ENCODE data around the gene C1orf115. TPM values are rescaled to one million over a fixed set of nuclear protein-coding genes. Genes with fewer than 3 reads are reported as not detected.
A peak's percentile ranks its signal among the peaks of the same experiment; 100 is the strongest.
"Not testable (repeated sequence)": the region's sequence is repeated elsewhere in the genome, so short reads cannot be mapped to it uniquely, and the experiment has no call there.

The C1orf115 gene
- total and polyA plus RNA-seq, 4 donors = 13.3 to 19.0 (median 18.5) TPM

DNA sequence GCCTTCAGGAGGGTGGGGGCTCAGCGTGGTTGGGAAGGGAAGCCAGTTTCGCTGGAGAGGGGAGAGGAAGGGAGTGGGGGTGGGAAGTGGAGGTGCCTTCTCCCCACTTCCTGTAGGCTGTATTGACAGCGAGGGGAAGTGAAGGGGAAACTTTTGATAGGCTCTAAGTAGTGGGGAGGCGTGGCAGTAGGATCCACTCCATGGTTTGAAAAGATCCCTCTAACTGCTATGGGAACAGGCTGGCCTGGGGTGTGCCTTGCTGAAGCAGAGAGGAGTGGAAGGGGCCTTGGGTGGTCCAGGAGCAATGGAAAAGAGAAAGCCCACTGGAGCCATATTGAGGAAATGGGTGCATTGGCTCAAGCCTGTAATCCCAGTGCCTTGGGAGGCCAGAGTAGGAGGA lies 20.2 kb downstream of the C1orf115 start:
- TF ChIP-seq, protein P1, sequence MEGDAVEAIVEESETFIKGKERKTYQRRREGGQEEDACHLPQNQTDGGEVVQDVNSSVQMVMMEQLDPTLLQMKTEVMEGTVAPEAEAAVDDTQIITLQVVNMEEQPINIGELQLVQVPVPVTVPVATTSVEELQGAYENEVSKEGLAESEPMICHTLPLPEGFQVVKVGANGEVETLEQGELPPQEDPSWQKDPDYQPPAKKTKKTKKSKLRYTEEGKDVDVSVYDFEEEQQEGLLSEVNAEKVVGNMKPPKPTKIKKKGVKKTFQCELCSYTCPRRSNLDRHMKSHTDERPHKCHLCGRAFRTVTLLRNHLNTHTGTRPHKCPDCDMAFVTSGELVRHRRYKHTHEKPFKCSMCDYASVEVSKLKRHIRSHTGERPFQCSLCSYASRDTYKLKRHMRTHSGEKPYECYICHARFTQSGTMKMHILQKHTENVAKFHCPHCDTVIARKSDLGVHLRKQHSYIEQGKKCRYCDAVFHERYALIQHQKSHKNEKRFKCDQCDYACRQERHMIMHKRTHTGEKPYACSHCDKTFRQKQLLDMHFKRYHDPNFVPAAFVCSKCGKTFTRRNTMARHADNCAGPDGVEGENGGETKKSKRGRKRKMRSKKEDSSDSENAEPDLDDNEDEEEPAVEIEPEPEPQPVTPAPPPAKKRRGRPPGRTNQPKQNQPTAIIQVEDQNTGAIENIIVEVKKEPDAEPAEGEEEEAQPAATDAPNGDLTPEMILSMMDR (IDR thresholded peaks at IDR 0.05; ENCODE audit: control extremely low read depth, extremely low read depth) = no peak
- no peak overlapping the region for H3K4me3 ChIP-seq
- WGBS, 2 donors = 40 to 62% methylated on average over 4 of the region's 4 CpGs
- no peak overlapping the region for H3K27ac ChIP-seq (ENCODE audit: low read depth in 1 of 2, low read length in 1 of 2)
- DNase-seq (no peak), ATAC-seq (ENCODE audit: insufficient read depth, low FRiP score) (no peak)
- peaks cover 0 to 2% (median 0%) of the 10 kb centered on the region in 4 donors for H3K9me3 ChIP-seq (ENCODE audit: control insufficient read depth in 4 of 4, insufficient read depth in 3 of 4, low read length in 3 of 4)
- no peaks in the 10 kb centered on the region for H3K36me3 ChIP-seq (ENCODE audit: control insufficient read depth in 4 of 4, insufficient read depth in 4 of 4, low read length in 4 of 4)
- H3K4me1 ChIP-seq (ENCODE audit: control insufficient read depth in 5 of 5, insufficient read depth in 5 of 5, low read length in 5 of 5) = peaks cover 0 to 9% (median 0%) of the 10 kb centered on the region in 5 donors
- no peaks in the 10 kb centered on the region for H3K27me3 ChIP-seq (ENCODE audit: control insufficient read depth in 3 of 3, insufficient read depth in 3 of 3, low read length in 2 of 3)
- H3K9ac ChIP-seq (ENCODE audit: insufficient read depth in 1 of 2, low read length in 2 of 2) = no peak overlapping the region

- no peak overlapping the region for H3K9ac ChIP-seq (ENCODE audit: insufficient read depth in 1 of 2, low read length in 2 of 2)
- H3K36me3 ChIP-seq (ENCODE audit: control insufficient read depth in 4 of 4, insufficient read depth in 4 of 4, low read length in 4 of 4) = no peaks in the 10 kb centered on the region
- no peak overlapping the region for H3K4me3 ChIP-seq
- H3K27ac ChIP-seq (ENCODE audit: low read depth in 1 of 2, low read length in 1 of 2) = no peak overlapping the region
- DNase-seq (peak in 2 of 3 donors; percentile 42 to 68), ATAC-seq (ENCODE audit: insufficient read depth, low FRiP score) (no peak)
- 57 to 69% methylated on average over 9 of the region's 9 CpGs for WGBS, 2 donors
- H3K4me1 ChIP-seq (ENCODE audit: control insufficient read depth in 5 of 5, insufficient read depth in 5 of 5, low read length in 5 of 5) = peaks cover 0 to 9% (median 0%) of the 10 kb centered on the region in 5 donors
- TF ChIP-seq, protein P1 (IDR thresholded peaks at IDR 0.05; ENCODE audit: control extremely low read depth, extremely low read depth) = no peak
- no peaks in the 10 kb centered on the region for H3K27me3 ChIP-seq (ENCODE audit: control insufficient read depth in 3 of 3, insufficient read depth in 3 of 3, low read length in 2 of 3)
- H3K9me3 ChIP-seq (ENCODE audit: control insufficient read depth in 4 of 4, insufficient read depth in 3 of 4, low read length in 3 of 4) = peaks cover 0 to 2% (median 0%) of the 10 kb centered on the region in 4 donors
These were observed 21.1 kb downstream of the C1orf115 start for GRCh38 chr1:220711056-220711809.

GRCh38 chr1:220715986-220716385 lies 25.8 kb downstream of the C1orf115 start:
- not testable (repeated sequence) for DNase-seq; H3K27me3 ChIP-seq (ENCODE audit: control insufficient read depth in 3 of 3, insufficient read depth in 3 of 3, low read length in 2 of 3); H3K4me3 ChIP-seq; H3K9ac ChIP-seq (ENCODE audit: insufficient read depth in 1 of 2, low read length in 2 of 2); H3K27ac ChIP-seq (ENCODE audit: low read depth in 1 of 2, low read length in 1 of 2); H3K4me1 ChIP-seq (ENCODE audit: control insufficient read depth in 5 of 5, insufficient read depth in 5 of 5, low read length in 5 of 5); H3K36me3 ChIP-seq (ENCODE audit: control insufficient read depth in 4 of 4, insufficient read depth in 4 of 4, low read length in 4 of 4); H3K9me3 ChIP-seq (ENCODE audit: control insufficient read depth in 4 of 4, insufficient read depth in 3 of 4, low read length in 3 of 4); ATAC-seq (ENCODE audit: insufficient read depth, low FRiP score)
- 96 to 97% methylated on average over 5 of the region's 5 CpGs for WGBS, 2 donors

DNA sequence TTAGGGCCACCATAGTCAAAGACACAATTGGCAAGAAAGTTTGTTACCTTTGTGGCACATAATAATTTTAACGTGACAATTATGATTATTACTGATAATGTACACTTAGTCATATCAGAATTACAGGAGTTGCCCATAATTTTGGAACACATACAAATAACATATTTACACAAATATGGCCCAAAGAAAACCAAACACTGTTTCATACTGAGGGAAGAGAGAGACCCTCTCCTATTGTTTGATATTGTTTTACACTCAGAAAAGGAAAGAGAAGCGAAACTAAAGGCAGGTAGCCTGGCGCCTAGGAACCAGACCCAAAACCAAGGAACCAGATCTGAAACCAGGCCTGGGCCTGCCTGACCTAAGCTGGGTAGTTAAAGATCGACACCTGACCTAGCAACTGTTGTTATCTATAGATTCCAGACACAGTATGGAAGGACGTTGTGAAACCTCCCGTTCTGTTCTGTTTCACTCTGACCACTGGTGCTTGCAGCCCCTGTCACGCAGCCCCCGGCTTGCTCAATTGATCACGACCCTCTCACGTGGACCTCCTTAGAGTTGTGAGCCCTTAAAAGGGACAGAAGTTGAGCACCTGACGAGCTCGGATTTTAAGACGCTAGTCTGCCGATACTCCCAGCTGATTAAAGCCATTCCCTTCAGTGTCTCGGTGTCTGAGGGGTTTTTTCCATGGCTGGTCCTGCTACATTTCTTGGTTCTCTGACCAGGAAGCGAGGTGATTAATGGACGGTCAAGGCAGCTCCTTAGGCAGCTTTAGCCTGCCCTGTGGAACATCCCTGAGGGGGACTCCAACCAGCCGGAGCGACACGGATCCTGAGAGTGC lies 27.9 kb downstream of the C1orf115 start:
- WGBS, 2 donors = 85 to 89% methylated on average over 20 of the region's 20 CpGs
- DNase-seq = no peak

DNA sequence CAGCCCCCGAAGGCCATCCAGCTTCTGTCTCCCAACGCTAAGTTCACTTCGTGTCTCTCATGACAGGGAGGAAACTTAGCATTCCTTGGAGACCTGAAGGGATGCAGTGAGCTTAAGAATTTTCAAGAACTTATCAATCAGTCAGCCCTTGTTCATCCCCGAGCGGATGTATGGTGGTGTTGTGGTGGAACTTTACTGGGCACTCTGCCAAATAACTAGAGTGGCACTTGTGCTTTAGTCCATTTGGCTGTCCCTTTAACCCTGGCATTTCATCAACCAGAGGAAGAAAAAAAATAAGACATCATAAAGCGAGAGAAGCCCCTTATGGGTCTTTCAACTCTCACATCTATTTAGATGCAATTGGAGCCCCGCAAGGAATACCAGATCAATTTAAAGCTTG lies 31.1 kb downstream of the C1orf115 start:
- not testable (repeated sequence) for H3K4me3 ChIP-seq; H3K36me3 ChIP-seq (ENCODE audit: control insufficient read depth in 4 of 4, insufficient read depth in 4 of 4, low read length in 4 of 4); H3K9me3 ChIP-seq (ENCODE audit: control insufficient read depth in 4 of 4, insufficient read depth in 3 of 4, low read length in 3 of 4); ATAC-seq (ENCODE audit: insufficient read depth, low FRiP score); H3K9ac ChIP-seq (ENCODE audit: insufficient read depth in 1 of 2, low read length in 2 of 2); H3K27ac ChIP-seq (ENCODE audit: low read depth in 1 of 2, low read length in 1 of 2); H3K4me1 ChIP-seq (ENCODE audit: control insufficient read depth in 5 of 5, insufficient read depth in 5 of 5, low read length in 5 of 5); H3K27me3 ChIP-seq (ENCODE audit: control insufficient read depth in 3 of 3, insufficient read depth in 3 of 3, low read length in 2 of 3)
- peak; percentile 24 to 35 (median 33) for DNase-seq
- 45 to 51% methylated on average over 7 of the region's 7 CpGs for WGBS, 2 donors

More for the DNA sequence above, 27.9 kb downstream of the C1orf115 start:
- Histone ChIP-seq H3K27me3 (ENCODE audit: control insufficient read depth in 3 of 3, insufficient read depth in 3 of 3, low read length in 2 of 3) (no peaks in the 10 kb centered on the region), H3K9ac (ENCODE audit: insufficient read depth in 1 of 2, low read length in 2 of 2) (no peak overlapping the region), H3K4me1 (ENCODE audit: control insufficient read depth in 5 of 5, insufficient read depth in 5 of 5, low read length in 5 of 5) (no peaks in the 10 kb centered on the region), H3K27ac (ENCODE audit: low read depth in 1 of 2, low read length in 1 of 2) (no peak overlapping the region), H3K36me3 (ENCODE audit: control insufficient read depth in 4 of 4, insufficient read depth in 4 of 4, low read length in 4 of 4) (no peaks in the 10 kb centered on the region), H3K9me3 (ENCODE audit: control insufficient read depth in 4 of 4, insufficient read depth in 3 of 4, low read length in 3 of 4) (peaks cover 0 to 2% (median under 1%) of the 10 kb centered on the region in 4 donors), H3K4me3 (no peak overlapping the region)
- TF ChIP-seq, protein P1 (IDR thresholded peaks at IDR 0.05; ENCODE audit: control extremely low read depth, extremely low read depth) = no peak
- no peak for ATAC-seq (ENCODE audit: insufficient read depth, low FRiP score)

All from lung (tissue), 12 donors.